ENCODE measurements around the gene MAPK10.

MAPK10 gene

GRCh38 chr4:86107112-86107511 lies 252.7 kb downstream of the MAPK10 start:
- no peak for TF ChIP-seq CTCF (conservative IDR thresholded peaks at IDR 0.05; ENCODE audit: control insufficient read depth, insufficient read depth, low read depth, low read length)
- no peak for DNase-seq (ENCODE audit: low read depth)
- H3K4me3 ChIP-seq (ENCODE audit: control insufficient read depth, low read depth, low read length), result no peak overlapping the region

- H3K4me3 ChIP-seq (ENCODE audit: control insufficient read depth, low read depth, low read length), result no peak overlapping the region
- no peak for DNase-seq (ENCODE audit: low read depth)
- no peak for TF ChIP-seq CTCF (conservative IDR thresholded peaks at IDR 0.05; ENCODE audit: control insufficient read depth, insufficient read depth, low read depth, low read length)
Measured at GRCh38 chr4:86106475-86106874, 253.4 kb downstream of the MAPK10 start.

- no peak overlapping the region for H3K4me3 ChIP-seq (ENCODE audit: control insufficient read depth, low read depth, low read length)
- DNase-seq (ENCODE audit: low read depth), result no peak
- no peak for TF ChIP-seq CTCF (conservative IDR thresholded peaks at IDR 0.05; ENCODE audit: control insufficient read depth, insufficient read depth, low read depth, low read length)
Measured at GRCh38 chr4:86101841-86102240, 258.0 kb downstream of the MAPK10 start.

GRCh38 chr4:86101410-86101809 lies 258.4 kb downstream of the MAPK10 start:
- no peak for DNase-seq (ENCODE audit: low read depth)
- H3K4me3 ChIP-seq (ENCODE audit: control insufficient read depth, low read depth, low read length), result no peak overlapping the region
- no peak for TF ChIP-seq CTCF (conservative IDR thresholded peaks at IDR 0.05; ENCODE audit: control insufficient read depth, insufficient read depth, low read depth, low read length)

GRCh38 chr4:86100539-86101215 lies 259.2 kb downstream of the MAPK10 start:
- DNase-seq (ENCODE audit: low read depth), result no peak
- no peak for TF ChIP-seq CTCF (conservative IDR thresholded peaks at IDR 0.05; ENCODE audit: control insufficient read depth, insufficient read depth, low read depth, low read length)
- no peak overlapping the region for H3K4me3 ChIP-seq (ENCODE audit: control insufficient read depth, low read depth, low read length)

- TF ChIP-seq CTCF (conservative IDR thresholded peaks at IDR 0.05; ENCODE audit: control insufficient read depth, insufficient read depth, low read depth, low read length), result no peak
- no peak for DNase-seq (ENCODE audit: low read depth)
- no peak overlapping the region for H3K4me3 ChIP-seq (ENCODE audit: control insufficient read depth, low read depth, low read length)
Measured at GRCh38 chr4:86099348-86099747, 260.5 kb downstream of the MAPK10 start.

GRCh38 chr4:86098691-86099090 lies 261.2 kb downstream of the MAPK10 start:
- DNase-seq (ENCODE audit: low read depth), result no peak
- no peak for TF ChIP-seq CTCF (conservative IDR thresholded peaks at IDR 0.05; ENCODE audit: control insufficient read depth, insufficient read depth, low read depth, low read length)
- H3K4me3 ChIP-seq (ENCODE audit: control insufficient read depth, low read depth, low read length), result no peak overlapping the region
